GM18520 (cell line): Measurements from ENCODE around the gene INPP5A.

ENCODE experiments used
- ATAC-seq: cut with Tn5 transposase; IDR thresholded peaks from one replicate; pipeline ENCODE4 v1.9.1; 2021; ENCODE audit not compliant: unreplicated experiment

The INPP5A gene

GRCh38 chr10:132624061-132624846 lies 86.7 kb downstream of the INPP5A start:
- no peak for ATAC-seq

GRCh38 chr10:132624847-132625471 lies 87.4 kb downstream of the INPP5A start:
- ATAC-seq = no peak

- ATAC-seq = no peak
These were observed 88.6 kb downstream of the INPP5A start for GRCh38 chr10:132626019-132626760.

- ATAC-seq = no peak
These were observed 89.4 kb downstream of the INPP5A start for GRCh38 chr10:132626761-132627665.

GRCh38 chr10:132627666-132628531 lies 90.3 kb downstream of the INPP5A start:
- ATAC-seq = no peak

- ATAC-seq = no peak
These were observed 91.6 kb downstream of the INPP5A start for GRCh38 chr10:132628966-132629900.

- ATAC-seq = no peak
These were observed 92.6 kb downstream of the INPP5A start for GRCh38 chr10:132630156-132630555.

- no peak for ATAC-seq
These were observed 93.2 kb downstream of the INPP5A start for GRCh38 chr10:132630666-132631337.

GRCh38 chr10:132631338-132631735 lies 93.8 kb downstream of the INPP5A start:
- ATAC-seq = no peak

GRCh38 chr10:132632091-132632561 lies 94.5 kb downstream of the INPP5A start:
- no peak for ATAC-seq

- ATAC-seq = no peak
These were observed 95.5 kb downstream of the INPP5A start for GRCh38 chr10:132632851-132633684.

- no peak for ATAC-seq
These were observed 96.8 kb downstream of the INPP5A start for GRCh38 chr10:132634241-132634946.

- no peak for ATAC-seq
These were observed 97.3 kb downstream of the INPP5A start for GRCh38 chr10:132634947-132635271.

- ATAC-seq = no peak
These were observed 98.8 kb downstream of the INPP5A start for GRCh38 chr10:132636358-132636757.

- no peak for ATAC-seq
These were observed 100.0 kb downstream of the INPP5A start for GRCh38 chr10:132637477-132638129.

- ATAC-seq = no peak
These were observed 100.5 kb downstream of the INPP5A start for GRCh38 chr10:132638130-132638515.
